Measurements from ENCODE around the gene CNTN1.

- TF ChIP-seq CTCF (IDR thresholded peaks at IDR 0.05), result no peak
- no peak for TF ChIP-seq POLR2A (IDR thresholded peaks at IDR 0.05)
Measured at GRCh38 chr12:40903040-40903439, 210.8 kb downstream of the CNTN1 start.

Measured in testis (tissue), 2 donors.